HEK293 (cell line): Measurements from ENCODE around the gene CCL18.

Experiments used
- CTCF ChIP-seq: fragments of 450-650 bp; formaldehyde crosslinking; IDR thresholded peaks from 2 replicates; pipeline ENCODE4 v1.5.1; 2016; ENCODE audit warnings: missing biosample characterization, missing genetic modification characterization
- ZNF621 ChIP-seq: fragments of 450-650 bp; formaldehyde crosslinking; IDR thresholded peaks from 2 replicates; pipeline ENCODE4 v1.5.1; 2017; ENCODE audit warnings: missing biosample characterization, missing genetic modification characterization
- ZNF654 ChIP-seq: fragments of 450-650 bp; formaldehyde crosslinking; IDR thresholded peaks from 2 replicates; pipeline ENCODE4 v1.5.1; 2016; ENCODE audit warnings: low read depth, missing biosample characterization, missing genetic modification characterization
- TF ChIP-seq, protein P1 (sequence below): fragments of 450-650 bp; formaldehyde crosslinking; IDR thresholded peaks from 2 replicates; pipeline ENCODE4 v1.5.1; 2016; ENCODE audit warnings: missing biosample characterization, missing genetic modification characterization, low read depth
- TF ChIP-seq, protein P2 (sequence below): fragments of 450-650 bp; formaldehyde crosslinking; IDR thresholded peaks from 2 replicates; pipeline ENCODE4 v1.5.1; 2016; ENCODE audit warnings: missing biosample characterization, missing genetic modification characterization

DNA sequence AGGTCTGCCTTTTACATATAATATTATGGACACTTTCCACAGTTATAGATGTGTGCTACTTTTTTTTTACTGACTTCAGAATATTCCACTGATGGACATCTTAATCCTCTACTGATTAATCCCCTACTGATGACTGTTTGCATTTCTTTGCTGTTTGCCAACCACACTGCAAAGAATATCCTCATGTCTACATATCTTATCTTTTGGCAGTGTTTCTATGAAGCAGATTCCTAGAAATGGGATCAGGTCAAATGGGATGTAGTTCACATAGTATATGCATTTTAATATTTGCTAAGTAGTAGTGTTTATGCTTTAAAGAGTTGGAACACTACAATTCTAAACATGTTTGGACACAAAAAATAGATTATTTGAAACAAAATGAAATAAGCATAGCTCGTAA lies 22.7 kb downstream of the CCL18 start:
- TF ChIP-seq ZNF654 (tag by site-specific recombination): no peak
- TF ChIP-seq, protein P1, sequence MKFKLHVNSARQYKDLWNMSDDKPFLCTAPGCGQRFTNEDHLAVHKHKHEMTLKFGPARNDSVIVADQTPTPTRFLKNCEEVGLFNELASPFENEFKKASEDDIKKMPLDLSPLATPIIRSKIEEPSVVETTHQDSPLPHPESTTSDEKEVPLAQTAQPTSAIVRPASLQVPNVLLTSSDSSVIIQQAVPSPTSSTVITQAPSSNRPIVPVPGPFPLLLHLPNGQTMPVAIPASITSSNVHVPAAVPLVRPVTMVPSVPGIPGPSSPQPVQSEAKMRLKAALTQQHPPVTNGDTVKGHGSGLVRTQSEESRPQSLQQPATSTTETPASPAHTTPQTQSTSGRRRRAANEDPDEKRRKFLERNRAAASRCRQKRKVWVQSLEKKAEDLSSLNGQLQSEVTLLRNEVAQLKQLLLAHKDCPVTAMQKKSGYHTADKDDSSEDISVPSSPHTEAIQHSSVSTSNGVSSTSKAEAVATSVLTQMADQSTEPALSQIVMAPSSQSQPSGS (tag by site-specific recombination): no peak
- no peak for TF ChIP-seq ZNF621
- no peak for TF ChIP-seq CTCF
- TF ChIP-seq, protein P2, sequence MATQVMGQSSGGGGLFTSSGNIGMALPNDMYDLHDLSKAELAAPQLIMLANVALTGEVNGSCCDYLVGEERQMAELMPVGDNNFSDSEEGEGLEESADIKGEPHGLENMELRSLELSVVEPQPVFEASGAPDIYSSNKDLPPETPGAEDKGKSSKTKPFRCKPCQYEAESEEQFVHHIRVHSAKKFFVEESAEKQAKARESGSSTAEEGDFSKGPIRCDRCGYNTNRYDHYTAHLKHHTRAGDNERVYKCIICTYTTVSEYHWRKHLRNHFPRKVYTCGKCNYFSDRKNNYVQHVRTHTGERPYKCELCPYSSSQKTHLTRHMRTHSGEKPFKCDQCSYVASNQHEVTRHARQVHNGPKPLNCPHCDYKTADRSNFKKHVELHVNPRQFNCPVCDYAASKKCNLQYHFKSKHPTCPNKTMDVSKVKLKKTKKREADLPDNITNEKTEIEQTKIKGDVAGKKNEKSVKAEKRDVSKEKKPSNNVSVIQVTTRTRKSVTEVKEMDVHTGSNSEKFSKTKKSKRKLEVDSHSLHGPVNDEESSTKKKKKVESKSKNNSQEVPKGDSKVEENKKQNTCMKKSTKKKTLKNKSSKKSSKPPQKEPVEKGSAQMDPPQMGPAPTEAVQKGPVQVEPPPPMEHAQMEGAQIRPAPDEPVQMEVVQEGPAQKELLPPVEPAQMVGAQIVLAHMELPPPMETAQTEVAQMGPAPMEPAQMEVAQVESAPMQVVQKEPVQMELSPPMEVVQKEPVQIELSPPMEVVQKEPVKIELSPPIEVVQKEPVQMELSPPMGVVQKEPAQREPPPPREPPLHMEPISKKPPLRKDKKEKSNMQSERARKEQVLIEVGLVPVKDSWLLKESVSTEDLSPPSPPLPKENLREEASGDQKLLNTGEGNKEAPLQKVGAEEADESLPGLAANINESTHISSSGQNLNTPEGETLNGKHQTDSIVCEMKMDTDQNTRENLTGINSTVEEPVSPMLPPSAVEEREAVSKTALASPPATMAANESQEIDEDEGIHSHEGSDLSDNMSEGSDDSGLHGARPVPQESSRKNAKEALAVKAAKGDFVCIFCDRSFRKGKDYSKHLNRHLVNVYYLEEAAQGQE (tag by site-specific recombination): no peak
